ENCODE results near the gene SLC23A1. TPM values are rescaled to one million over a fixed set of nuclear protein-coding genes. Genes with fewer than 3 reads are reported as not detected.

Gene SLC23A1
- total and polyA plus RNA-seq, 9 of the 15 experiments (the other 6 are each of a cell fraction or from before 2014, with no cell fraction given) = 0.03 to 0.20 (median 0.05) TPM; not detected in 5

DNA sequence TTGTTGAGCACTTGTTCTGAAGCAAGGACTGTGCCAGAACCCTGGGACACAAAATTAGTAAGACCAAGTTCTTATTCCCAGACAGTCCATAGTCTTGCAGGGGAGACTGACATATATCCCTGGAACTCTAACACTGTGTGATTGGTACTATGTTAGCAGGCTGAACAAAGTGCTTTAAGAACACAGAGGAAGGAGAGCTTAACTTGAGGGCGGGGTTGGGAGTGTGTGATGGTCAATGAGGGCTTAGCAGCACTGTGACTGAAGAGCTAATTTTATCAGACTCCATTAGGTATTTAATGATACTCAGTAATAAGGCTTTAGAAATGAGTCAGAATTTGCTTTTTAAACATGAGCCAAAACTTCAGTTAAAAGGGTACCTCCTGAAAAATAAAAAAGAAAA is 35.7 kb upstream of the SLC23A1 start:
- TF ChIP-seq ZNF609 (CRISPR knock-in tag; IDR thresholded peaks at IDR 0.05; ENCODE audit: borderline replicate concordance) = no peak
- TF ChIP-seq COPS2 (conservative IDR thresholded peaks at IDR 0.05) = no peak
- TF ChIP-seq, protein P1, sequence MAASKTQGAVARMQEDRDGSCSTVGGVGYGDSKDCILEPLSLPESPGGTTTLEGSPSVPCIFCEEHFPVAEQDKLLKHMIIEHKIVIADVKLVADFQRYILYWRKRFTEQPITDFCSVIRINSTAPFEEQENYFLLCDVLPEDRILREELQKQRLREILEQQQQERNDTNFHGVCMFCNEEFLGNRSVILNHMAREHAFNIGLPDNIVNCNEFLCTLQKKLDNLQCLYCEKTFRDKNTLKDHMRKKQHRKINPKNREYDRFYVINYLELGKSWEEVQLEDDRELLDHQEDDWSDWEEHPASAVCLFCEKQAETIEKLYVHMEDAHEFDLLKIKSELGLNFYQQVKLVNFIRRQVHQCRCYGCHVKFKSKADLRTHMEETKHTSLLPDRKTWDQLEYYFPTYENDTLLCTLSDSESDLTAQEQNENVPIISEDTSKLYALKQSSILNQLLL (CRISPR knock-in tag; IDR thresholded peaks at IDR 0.05; ENCODE audit: borderline replicate concordance) = no peak
- TF ChIP-seq HNRNPUL1 (IDR thresholded peaks at IDR 0.05; ENCODE audit: low read length) = no peak
- TF ChIP-seq MLLT1 (IDR thresholded peaks at IDR 0.05) = no peak
- no peak for TF ChIP-seq CBX2 (IDR thresholded peaks at IDR 0.05; ENCODE audit: insufficient read depth, low read length, poor library complexity, severe bottlenecking)
- TF ChIP-seq RB1 (IDR thresholded peaks at IDR 0.05; ENCODE audit: low read depth) = no peak
- no peak for TF ChIP-seq YBX1 (IDR thresholded peaks at IDR 0.05)
- no peak for TF ChIP-seq CBFB (CRISPR knock-in tag; IDR thresholded peaks at IDR 0.05)
- no peak overlapping the region for H2AFZ ChIP-seq (ENCODE audit: low read depth, low read length)
- no peaks in the 10 kb centered on the region for H3K9me1 ChIP-seq (ENCODE audit: control insufficient read depth, insufficient read depth, low read length)
- H4K20me1 ChIP-seq (replicated peaks; ENCODE audit: control insufficient read depth, insufficient read depth, low read length) = no peaks in the 10 kb centered on the region
- in situ Hi-C loops (cut with MboI) = loop anchor here (10.0 kb wide), 1 partner anchor 346 kb away; no protein-coding TSS in a partner anchor
- intact Hi-C loops (cut with micrococcal nuclease) = loop anchor here (5.0 kb wide), 1 partner anchor 131 kb away; no protein-coding TSS in a partner anchor
- no peaks in the 10 kb centered on the region for H3K36me3 ChIP-seq (ENCODE audit: control insufficient read depth, insufficient read depth, low read length)
- H3K79me2 ChIP-seq (ENCODE audit: control insufficient read depth, insufficient read depth, low read length) = no peaks in the 10 kb centered on the region
- H3K4me1 ChIP-seq (replicated peaks in 1 of 2; ENCODE audit: control insufficient read depth in 2 of 2, insufficient read depth in 2 of 2, low read length in 2 of 2) = peaks cover 7 to 13% of the 10 kb centered on the region in 2 experiments
- BruUV-seq (replicated peaks) = no TSS peak
- no peak overlapping the region for H3K9ac ChIP-seq (ENCODE audit: insufficient read depth in 1 of 2, low read depth in 2 of 2, low read length in 2 of 2)
- H3K4me2 ChIP-seq (ENCODE audit: insufficient read depth, low read length) = no peak overlapping the region
- H3K27ac ChIP-seq (ENCODE audit: extremely low read depth, low read depth, low read length) = no peak overlapping the region
- H3K4me3 ChIP-seq = no peak overlapping the region
- FAIRE-seq (no peak), DNase-seq (ENCODE audit: extremely low read depth in 1 of 4, low spot score in 3 of 4) (no peak), ATAC-seq (no peak)
- 77% methylated on average over 1 of the region's 1 CpG for WGBS (ENCODE audit: insufficient coverage, low coverage, missing lambda C conversion rate)
- CTCF ChIA-PET (ENCODE audit: low intra/inter-chr PET ratio) = no interaction called here
- POLR2A ChIA-PET = interaction anchor here (0.7 kb wide), 1 partner anchor 144 kb away, joined by 3 read pairs; no protein-coding TSS in a partner anchor
- H3K9me3 ChIP-seq (replicated peaks; ENCODE audit: control insufficient read depth, insufficient read depth, low read depth, low read length) = no peaks in the 10 kb centered on the region
- no peaks in the 10 kb centered on the region for H3K27me3 ChIP-seq (ENCODE audit: control insufficient read depth in 2 of 2, insufficient read depth in 2 of 2, low read length in 2 of 2)
